Upper lobe of left lung (tissue), 6 donors: Measurements from ENCODE around the gene ASB4. TPM values are rescaled to one million over a fixed set of nuclear protein-coding genes. Genes with fewer than 3 reads are reported as not detected.

ENCODE experiments used
- ATAC-seq, 2 donors: fragments of 200-7000 bp; cut with Tn5 transposase; one replicate each; pipeline ENCODE4 v1.9.1; 2022; ENCODE audit warnings: mild to moderate bottlenecking in 2 of 2, moderate library complexity in 2 of 2; ENCODE audit not compliant: low FRiP score in 2 of 2
- DNase-seq, 2 donors: peaks; one replicate each; pipeline ENCODE4 v3.0.0-alpha.2; 2019 to 2020
- H3K27ac ChIP-seq, 4 donors: fragments of 200-600 bp; sonication (generic); one replicate each; pipeline ENCODE4 v1.5.1; 2016 to 2019
- H3K27me3 ChIP-seq, 4 donors: fragments of 200-600 bp; sonication (generic); one replicate each; pipeline ENCODE4 v1.5.1; 2017 to 2019
- H3K36me3 ChIP-seq, 4 donors: fragments of 200-600 bp; sonication (generic); one replicate each; pipeline ENCODE4 v1.5.1; 2016 to 2019
- H3K4me1 ChIP-seq, 4 donors: fragments of 200-600 bp; sonication (generic); one replicate each; pipeline ENCODE4 v1.5.1; 2018 to 2019
- H3K4me3 ChIP-seq, 4 donors: fragments of 200-600 bp; sonication (generic); one replicate each; pipeline ENCODE4 v1.5.1; 2017 to 2019; ENCODE audit warnings: mild to moderate bottlenecking in 2 of 4, moderate library complexity in 1 of 4
- H3K9me3 ChIP-seq, 4 donors: fragments of 200-600 bp; sonication (generic); one replicate each; pipeline ENCODE4 v1.5.1; 2018 to 2019
- CTCF ChIP-seq, 6 experiments: fragments of 450-650 bp in 4 of 6; fragments of 200-600 bp in 2 of 6; sonication (generic) in 2 of 6; IDR thresholded peaks; one replicate each; pipeline ENCODE4 v1.5.1; 2016 to 2019; ENCODE audit warnings: antibody characterized with exemption in 6 of 6
- EP300 ChIP-seq, 4 donors: sonication (generic); formaldehyde crosslinking; IDR thresholded peaks; one replicate each; pipeline ENCODE4 v1.5.1; 2017; ENCODE audit warnings: antibody characterized with exemption in 4 of 4, control low read depth in 2 of 4
- POLR2A ChIP-seq, 4 donors: fragments of 450-650 bp; IDR thresholded peaks; one replicate each; pipeline ENCODE4 v1.5.1; 2016 to 2017; ENCODE audit warnings: antibody characterized with exemption in 4 of 4, mild to moderate bottlenecking in 2 of 4
- POLR2AphosphoS5 ChIP-seq, 2 donors: sonication (generic); formaldehyde crosslinking; IDR thresholded peaks; one replicate each; pipeline ENCODE4 v1.5.1; 2017; ENCODE audit warnings: antibody characterized with exemption in 2 of 2
- WGBS, 2 donors: methylation state at CpG; one replicate each; pipeline ENCODE4 v1.1.5; 2017 to 2018; 5-methylcytosine and 5-hydroxymethylcytosine counted together
- total RNA-seq, 6 donors: library from RNA; depleted of rRNA in 4 of 6; stranded (reverse); fragments of >200 nt in 4 of 6; gene quantifications; one replicate each; pipeline versions ENCODE4 v1.1.0 to v1.2.1, GENCODE V29; 2016 to 2021
- donor health status: DM: no; HTN: no; CAD: no; lungs with moderate emphysema.
- donor health status: DM: no; HTN: yes; CAD: no; lungs with severe emphysema.

Gene ASB4
- total RNA-seq, 6 donors from 2014 or later, result 0.20 to 2.4 (median 1.0) TPM; not detected in 1

DNA sequence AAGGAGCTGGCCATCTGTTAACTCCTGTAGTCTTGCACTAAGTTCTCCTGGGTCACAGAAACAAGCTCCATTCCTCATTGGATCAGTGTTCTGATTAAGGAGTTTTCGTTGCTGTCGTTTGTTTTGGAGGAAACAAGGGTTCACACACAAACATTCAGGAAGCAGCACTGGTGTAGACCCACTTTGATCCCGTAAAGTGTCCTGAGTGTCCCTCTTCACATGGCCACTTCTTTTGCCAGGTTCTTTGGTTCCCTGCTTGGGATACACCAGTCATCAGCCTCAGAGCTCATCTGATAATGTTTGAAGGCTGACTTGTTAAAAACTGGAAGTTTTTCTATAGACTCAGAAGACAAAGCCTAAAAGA lies 99.7 kb downstream of the ASB4 start:
- ATAC-seq, result no peak
- no peak for DNase-seq
- H3K9me3 ChIP-seq, result no peaks in the 10 kb centered on the region
- H3K27me3 ChIP-seq, result no peaks in the 10 kb centered on the region
- no peak overlapping the region for H3K4me3 ChIP-seq
- TF ChIP-seq POLR2AphosphoS5 (IDR thresholded peaks at IDR 0.05) (no peak), CTCF (IDR thresholded peaks at IDR 0.05) (no peak), POLR2A (IDR thresholded peaks at IDR 0.05) (no peak), EP300 (IDR thresholded peaks at IDR 0.05) (no peak)
- 60 to 65% methylated on average over 3 of the region's 3 CpGs for WGBS, 2 donors
- H3K4me1 ChIP-seq, result peaks cover 18 to 46% (median 30%) of the 10 kb centered on the region in 4 donors
- H3K36me3 ChIP-seq, result peaks cover 34 to 73% (median 42%) of the 10 kb centered on the region in 4 donors
- H3K27ac ChIP-seq, result peak overlapping the region in 3 of 4 donors; percentile 1 to 99 (median 41)

DNA sequence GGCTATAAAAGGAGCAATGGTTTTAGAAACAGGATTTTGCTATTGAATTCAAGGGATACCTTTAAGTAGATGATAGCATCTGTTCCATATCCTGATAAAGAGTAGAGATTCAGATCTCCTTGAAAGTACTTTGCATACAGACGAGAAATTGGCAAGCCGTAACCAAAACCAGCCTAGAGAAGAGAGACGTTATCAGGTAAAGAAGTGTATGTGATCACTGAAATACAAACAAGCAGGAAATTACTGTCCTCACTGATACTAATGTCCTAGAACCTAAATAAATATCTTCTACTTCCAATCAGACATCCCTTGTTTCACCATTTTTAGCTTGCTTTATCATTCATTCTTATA lies 101.2 kb downstream of the ASB4 start:
- Histone ChIP-seq H3K9me3 (no peaks in the 10 kb centered on the region), H3K4me3 (peak overlapping the region in 1 of 4 donors; percentile 13), H3K27me3 (no peaks in the 10 kb centered on the region), H3K36me3 (peaks cover 40 to 88% (median 53%) of the 10 kb centered on the region in 4 donors), H3K4me1 (peaks cover 27 to 46% (median 38%) of the 10 kb centered on the region in 4 donors), H3K27ac (peak overlapping the region in 3 of 4 donors; percentile 22 to 99 (median 95))
- no peak for TF ChIP-seq POLR2A (IDR thresholded peaks at IDR 0.05)
- TF ChIP-seq CTCF (IDR thresholded peaks at IDR 0.05), result no peak
- no peak for TF ChIP-seq EP300 (IDR thresholded peaks at IDR 0.05)
- TF ChIP-seq POLR2AphosphoS5 (IDR thresholded peaks at IDR 0.05), result no peak
- DNase-seq (no peak), ATAC-seq (no peak)
- WGBS, 2 donors, result 63 to 70% methylated on average over 3 of the region's 3 CpGs

DNA sequence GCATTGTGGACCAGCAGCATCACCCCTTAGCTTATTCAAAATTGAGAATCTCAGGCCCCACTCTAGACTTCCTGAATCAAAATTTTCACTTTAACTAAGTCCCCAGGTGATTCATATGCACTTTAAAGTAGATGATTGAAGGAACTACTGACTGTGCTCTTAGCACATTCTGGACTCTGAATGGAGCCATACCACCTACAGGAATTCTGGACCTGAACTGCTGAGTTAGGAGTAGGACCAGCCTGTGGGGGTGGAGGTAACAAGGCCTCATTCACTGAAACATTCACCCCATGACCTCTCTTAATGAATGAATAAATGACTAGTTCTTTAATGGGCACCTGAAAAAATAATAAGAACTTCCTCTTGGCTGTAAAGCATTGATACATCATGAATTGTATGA lies 103.3 kb downstream of the ASB4 start:
- DNase-seq (no peak), ATAC-seq (no peak)
- peak overlapping the region in 3 of 4 donors; percentile 63 to 99 (median 95) for H3K27ac ChIP-seq
- peak overlapping the region; percentile 14 to 88 (median 48) for H3K4me3 ChIP-seq
- no peaks in the 10 kb centered on the region for H3K27me3 ChIP-seq
- H3K9me3 ChIP-seq, result no peaks in the 10 kb centered on the region
- H3K36me3 ChIP-seq, result peaks cover 50 to 100% (median 60%) of the 10 kb centered on the region in 4 donors
- TF ChIP-seq POLR2A (IDR thresholded peaks at IDR 0.05) (peak in 1 of 4 donors; percentile 31), EP300 (IDR thresholded peaks at IDR 0.05) (no peak), POLR2AphosphoS5 (IDR thresholded peaks at IDR 0.05) (no peak)
- H3K4me1 ChIP-seq, result peaks cover 27 to 46% (median 43%) of the 10 kb centered on the region in 4 donors

GRCh38 chr7:95589766-95590165 lies 104.0 kb downstream of the ASB4 start:
- ATAC-seq, result no peak
- WGBS, 2 donors, result 94 to 100% methylated on average over 1 of the region's 1 CpG
- Histone ChIP-seq H3K4me3 (peak overlapping the region; percentile 16 to 88 (median 74)), H3K4me1 (peaks cover 34 to 46% (median 41%) of the 10 kb centered on the region in 4 donors), H3K27ac (peak overlapping the region in 3 of 4 donors; percentile 95 to 99 (median 99)), H3K27me3 (no peaks in the 10 kb centered on the region), H3K9me3 (no peaks in the 10 kb centered on the region), H3K36me3 (peaks cover 47 to 100% (median 59%) of the 10 kb centered on the region in 4 donors)
- TF ChIP-seq EP300 (IDR thresholded peaks at IDR 0.05) (no peak), POLR2A (IDR thresholded peaks at IDR 0.05) (no peak), POLR2AphosphoS5 (IDR thresholded peaks at IDR 0.05) (no peak), CTCF (IDR thresholded peaks at IDR 0.05) (no peak)
- no peak for DNase-seq

Other genes starting within 250 kb of the ASB4 start
- 1 to 10 TPM in 2 of 6 donors, under 1 TPM in 2, not detected in 2; 0.20 to 1.7 (median 0.82) TPM for gene PON1, start 161.4 kb upstream of the ASB4 start, total RNA-seq
- 10 to 100 TPM; 10.4 to 67.2 (median 23.2) TPM for gene PON3, start 89.6 kb upstream of the ASB4 start, total RNA-seq
- 100 to 1,000 TPM; 128 to 476 (median 197) TPM for gene PON2, start 50.9 kb upstream of the ASB4 start, total RNA-seq
- gene PDK4, start 110.6 kb downstream of the ASB4 start, total RNA-seq, result 100 to 1,000 TPM; 111 to 427 (median 160) TPM